ENCODE results near the gene SMYD3.

- TF ChIP-seq TCF7 (IDR thresholded peaks at IDR 0.05; ENCODE audit: low read depth) (no peak), ZSCAN9 (CRISPR knock-in tag; IDR thresholded peaks at IDR 0.05; ENCODE audit: borderline replicate concordance) (no peak), ZNF605 (CRISPR knock-in tag; IDR thresholded peaks at IDR 0.05) (no peak), FOSL1 (CRISPR knock-in tag; IDR thresholded peaks at IDR 0.05; ENCODE audit: borderline replicate concordance) (no peak), JUNB (CRISPR knock-in tag; IDR thresholded peaks at IDR 0.05; ENCODE audit: borderline replicate concordance) (no peak), SRSF9 (IDR thresholded peaks at IDR 0.05; ENCODE audit: borderline replicate concordance, insufficient read depth, low read depth, low read length, poor library complexity, severe bottlenecking) (no peak), DMAP1 (CRISPR knock-in tag; IDR thresholded peaks at IDR 0.05) (no peak), ZNF17 (CRISPR knock-in tag; IDR thresholded peaks at IDR 0.05) (no peak), ZBTB8A (CRISPR knock-in tag; IDR thresholded peaks at IDR 0.05; ENCODE audit: borderline replicate concordance, low read depth) (no peak), JUND (CRISPR knock-in tag; IDR thresholded peaks at IDR 0.05) (no peak)
Measured at GRCh38 chr1:245984390-245985155, 522.5 kb downstream of the SMYD3 start.
